Hepatocyte (in vitro differentiated cells): Measurements from ENCODE around the gene NCF4. TPM values are rescaled to one million over a fixed set of nuclear protein-coding genes. Genes with fewer than 3 reads are reported as not detected.

Source experiments
- DNase-seq: peaks from one replicate; pipeline ENCODE4 v3.0.0-alpha.2; 2016; ENCODE audit warnings: low spot score
- H2AFZ ChIP-seq: fragments of 200-600 bp; sonication (generic); 2 replicates; pipeline ENCODE4 v1.6.0; 2016; ENCODE audit warnings: antibody characterized with exemption, mild to moderate bottlenecking
- H3K27ac ChIP-seq: fragments of 200-600 bp; sonication (generic); 2 replicates; pipeline ENCODE4 v1.5.1; 2016; ENCODE audit warnings: mild to moderate bottlenecking
- H3K27me3 ChIP-seq: fragments of 200-600 bp; sonication (generic); 2 replicates; pipeline ENCODE4 v1.6.1; 2016
- H3K36me3 ChIP-seq: fragments of 200-600 bp; sonication (generic); replicated peaks from 2 replicates; pipeline ENCODE4 v1.5.1; 2016; ENCODE audit warnings: low read depth; ENCODE audit not compliant: insufficient read depth
- H3K4me1 ChIP-seq: fragments of 200-600 bp; sonication (generic); 2 replicates; pipeline ENCODE4 v1.5.1; 2016; ENCODE audit warnings: mild to moderate bottlenecking, moderate library complexity; ENCODE audit not compliant: insufficient read depth
- H3K4me2 ChIP-seq: fragments of 200-600 bp; sonication (generic); 2 replicates; pipeline ENCODE4 v1.6.0; 2016
- H3K4me3 ChIP-seq: fragments of 200-600 bp; sonication (generic); 2 replicates; pipeline ENCODE4 v1.5.1; 2016; ENCODE audit warnings: mild to moderate bottlenecking
- H3K79me2 ChIP-seq: fragments of 200-600 bp; sonication (generic); 2 replicates; pipeline ENCODE4 v1.6.0; 2017; ENCODE audit warnings: mild to moderate bottlenecking
- H3K9me2 ChIP-seq: fragments of 200-600 bp; sonication (generic); replicated peaks from 2 replicates; pipeline ENCODE4 v1.6.0; 2017; ENCODE audit warnings: mild to moderate bottlenecking; ENCODE audit not compliant: insufficient read depth
- H3K9me3 ChIP-seq: fragments of 200-600 bp; sonication (generic); 2 replicates; pipeline ENCODE4 v1.5.1; 2016; ENCODE audit warnings: low read depth, mild to moderate bottlenecking
- H4K20me1 ChIP-seq: fragments of 200-600 bp; sonication (generic); 2 replicates; pipeline ENCODE4 v1.6.0; 2016; ENCODE audit warnings: mild to moderate bottlenecking; ENCODE audit not compliant: insufficient read depth, poor library complexity, severe bottlenecking
- EZH2 ChIP-seq: fragments of 200-600 bp; sonication (generic); IDR thresholded peaks from 2 replicates; pipeline ENCODE4 v1.6.1; 2016; ENCODE audit warnings: antibody characterized with exemption, mild to moderate bottlenecking, borderline replicate concordance
- EZH2phosphoT487 ChIP-seq: fragments of 200-600 bp; sonication (generic); IDR thresholded peaks from one replicate; pipeline ENCODE4 v1.6.1; 2018; ENCODE audit warnings: antibody characterized with exemption, mild to moderate bottlenecking, low read depth, moderate library complexity; ENCODE audit not compliant: unreplicated experiment, severe bottlenecking
- WGBS: methylation state at CpG from one replicate; pipeline ENCODE4 v1.1.6; 2016; ENCODE audit warnings: low lambda C conversion rate; ENCODE audit errors: missing lambda C conversion rate; 5-methylcytosine and 5-hydroxymethylcytosine counted together
- polyA plus RNA-seq: library from polyadenylated mRNA; unstranded; fragments of >200 nt; fragmentation: Nextera tagmentation; extraction: Ambion mirVana; gene quantifications from 2 replicates; pipeline ENCODE4 v1.2.1, GENCODE V29; 2016
- total RNA-seq: library from RNA; depleted of rRNA; stranded (reverse); fragments of >200 nt; gene quantifications from 2 replicates; pipeline ENCODE4 v1.2.3, GENCODE V29; 2014
- TF ChIP-seq, protein P1 (sequence below): fragments of 200-600 bp; sonication (generic); IDR thresholded peaks from 2 replicates; pipeline ENCODE4 v1.5.1; 2016; ENCODE audit warnings: antibody characterized with exemption, mild to moderate bottlenecking; ENCODE audit not compliant: poor library complexity

Gene NCF4
- total and polyA plus RNA-seq, 2 experiments from 2014 or later = 0.37 to 0.54 TPM

- Histone ChIP-seq H3K36me3 (no peaks in the 10 kb centered on the region), H3K27ac (no peak overlapping the region), H3K79me2 (no peaks in the 10 kb centered on the region), H3K27me3 (peaks cover 12% of the 10 kb centered on the region), H2AFZ (no peak overlapping the region), H3K4me1 (no peaks in the 10 kb centered on the region), H3K4me2 (no peak overlapping the region), H3K9me3 (no peaks in the 10 kb centered on the region), H3K9me2 (no peaks in the 10 kb centered on the region), H3K4me3 (no peak overlapping the region), H4K20me1 (no peaks in the 10 kb centered on the region)
- 96% methylated on average over 1 of the region's 1 CpG for WGBS
- TF ChIP-seq EZH2 = no peak
- TF ChIP-seq, protein P1, sequence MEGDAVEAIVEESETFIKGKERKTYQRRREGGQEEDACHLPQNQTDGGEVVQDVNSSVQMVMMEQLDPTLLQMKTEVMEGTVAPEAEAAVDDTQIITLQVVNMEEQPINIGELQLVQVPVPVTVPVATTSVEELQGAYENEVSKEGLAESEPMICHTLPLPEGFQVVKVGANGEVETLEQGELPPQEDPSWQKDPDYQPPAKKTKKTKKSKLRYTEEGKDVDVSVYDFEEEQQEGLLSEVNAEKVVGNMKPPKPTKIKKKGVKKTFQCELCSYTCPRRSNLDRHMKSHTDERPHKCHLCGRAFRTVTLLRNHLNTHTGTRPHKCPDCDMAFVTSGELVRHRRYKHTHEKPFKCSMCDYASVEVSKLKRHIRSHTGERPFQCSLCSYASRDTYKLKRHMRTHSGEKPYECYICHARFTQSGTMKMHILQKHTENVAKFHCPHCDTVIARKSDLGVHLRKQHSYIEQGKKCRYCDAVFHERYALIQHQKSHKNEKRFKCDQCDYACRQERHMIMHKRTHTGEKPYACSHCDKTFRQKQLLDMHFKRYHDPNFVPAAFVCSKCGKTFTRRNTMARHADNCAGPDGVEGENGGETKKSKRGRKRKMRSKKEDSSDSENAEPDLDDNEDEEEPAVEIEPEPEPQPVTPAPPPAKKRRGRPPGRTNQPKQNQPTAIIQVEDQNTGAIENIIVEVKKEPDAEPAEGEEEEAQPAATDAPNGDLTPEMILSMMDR = no peak
- no peak for TF ChIP-seq EZH2phosphoT487
- no peak for DNase-seq
Measured at GRCh38 chr22:36894266-36894665, 33.5 kb downstream of the NCF4 start.

DNA sequence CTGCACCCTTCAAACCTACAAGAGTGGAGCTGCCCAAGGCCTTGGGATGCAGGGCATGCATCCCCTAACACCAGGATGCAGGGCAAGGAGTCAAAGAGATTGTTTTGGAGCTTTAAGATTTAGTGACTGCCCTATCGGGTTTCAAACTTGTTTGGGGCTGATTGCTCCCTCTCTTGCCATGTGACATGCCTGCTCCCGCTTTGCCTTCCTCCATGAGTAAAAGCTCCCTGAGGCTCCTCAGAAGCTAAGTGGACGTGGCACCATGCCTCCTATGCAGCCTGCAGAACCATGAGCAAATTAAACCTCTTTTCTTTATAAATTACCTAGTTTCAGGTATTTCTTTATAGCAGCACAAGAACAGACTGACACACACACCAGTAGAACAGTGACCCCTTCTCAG, 36.8 kb downstream of the NCF4 start:
- Histone ChIP-seq H3K27ac (no peak overlapping the region), H3K27me3 (peaks cover 8% of the 10 kb centered on the region), H3K9me3 (no peaks in the 10 kb centered on the region), H3K4me2 (no peak overlapping the region), H3K9me2 (no peaks in the 10 kb centered on the region), H3K4me1 (no peaks in the 10 kb centered on the region), H3K79me2 (no peaks in the 10 kb centered on the region), H2AFZ (no peak overlapping the region), H3K36me3 (no peaks in the 10 kb centered on the region), H3K4me3 (no peak overlapping the region), H4K20me1 (no peaks in the 10 kb centered on the region)
- no peak for TF ChIP-seq EZH2phosphoT487
- no peak for TF ChIP-seq EZH2
- no peak for DNase-seq
- 73% methylated on average over 3 of the region's 3 CpGs for WGBS

- Histone ChIP-seq H3K27ac (no peak overlapping the region), H3K27me3 (peaks cover 8% of the 10 kb centered on the region), H3K4me2 (no peak overlapping the region), H4K20me1 (no peaks in the 10 kb centered on the region), H2AFZ (no peak overlapping the region), H3K36me3 (no peaks in the 10 kb centered on the region), H3K9me3 (no peaks in the 10 kb centered on the region), H3K9me2 (no peaks in the 10 kb centered on the region), H3K4me3 (no peak overlapping the region), H3K79me2 (no peaks in the 10 kb centered on the region), H3K4me1 (no peaks in the 10 kb centered on the region)
- WGBS = 91% methylated on average over 4 of the region's 4 CpGs
- TF ChIP-seq EZH2phosphoT487 (no peak), EZH2 (no peak)
- TF ChIP-seq, protein P1 = no peak
- no peak for DNase-seq
Measured at GRCh38 chr22:36898690-36899089, 37.9 kb downstream of the NCF4 start.

DNA sequence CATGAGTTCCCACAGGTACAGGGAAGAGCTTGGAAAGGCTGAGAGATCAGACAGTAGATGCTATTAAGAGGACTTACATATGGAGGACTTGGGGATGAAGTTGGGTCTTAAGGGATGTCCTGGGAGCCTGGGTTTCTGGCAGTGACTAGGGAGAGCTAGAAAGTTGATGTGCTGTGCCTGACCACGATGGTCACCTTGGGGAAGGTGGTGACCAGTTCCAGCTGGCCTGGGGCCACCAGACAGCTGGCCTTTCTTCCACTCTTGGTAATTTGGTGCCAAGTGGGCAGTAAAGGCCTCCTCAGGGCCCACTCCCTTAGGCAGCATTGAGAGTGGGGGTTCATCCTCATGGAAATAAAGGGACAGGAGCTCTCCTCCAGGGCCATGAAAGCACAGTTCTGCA, 38.7 kb downstream of the NCF4 start:
- no peaks in the 10 kb centered on the region for H3K9me3 ChIP-seq
- H3K9me2 ChIP-seq = no peaks in the 10 kb centered on the region
- H3K27ac ChIP-seq = no peak overlapping the region
- H3K4me2 ChIP-seq = no peak overlapping the region
- no peak for DNase-seq
- H3K4me3 ChIP-seq = no peak overlapping the region
- no peaks in the 10 kb centered on the region for H3K4me1 ChIP-seq
- H3K27me3 ChIP-seq = peaks cover 8% of the 10 kb centered on the region
- H3K79me2 ChIP-seq = no peaks in the 10 kb centered on the region
- H4K20me1 ChIP-seq = no peaks in the 10 kb centered on the region
- TF ChIP-seq EZH2 (no peak), EZH2phosphoT487 (no peak)
- TF ChIP-seq, protein P1 = no peak
- H3K36me3 ChIP-seq = no peaks in the 10 kb centered on the region
- no peak overlapping the region for H2AFZ ChIP-seq
- 88% methylated on average over 1 of the region's 1 CpG for WGBS
